HEK293 (cell line): Measurements from ENCODE around the gene DDX41.

Experiments
- CTCF ChIA-PET: fragments of 350-600 bp; formaldehyde crosslinking; extraction: SDS; loops from one replicate; lab custom pipeline; 2021; ENCODE audit warnings: antibody characterized with exemption; lab: Yijun Ruan, JAX
- POLR2A ChIA-PET: fragments of 300-600 bp; formaldehyde crosslinking; extraction: SDS; loops from one replicate; lab custom pipeline; 2020; ENCODE audit warnings: antibody characterized with exemption, inconsistent platforms; lab: Yijun Ruan, JAX
- H3K27ac ChIP-seq: fragments of 200-500 bp; sonication (Bioruptor generic); 2 replicates; pipeline ENCODE4 v1.5.1; 2014; ENCODE audit warnings: low read depth, low read length, control low read depth, inconsistent platforms; ENCODE audit errors: extremely low read depth
- H3K36me3 ChIP-seq, 2 experiments: fragments of 200-500 bp in 1 of 2; sonication (Bioruptor generic) in 1 of 2; 1 replicate in 1 of 2; 2 replicates in 1 of 2; pipeline ENCODE4 v1.5.1; 2014 to 2017; ENCODE audit warnings: inconsistent platforms in 2 of 2, low read length in 2 of 2; ENCODE audit not compliant: control insufficient read depth in 2 of 2, insufficient read depth in 1 of 2
- H3K4me1 ChIP-seq: fragments of 200-500 bp; sonication (Bioruptor generic); 2 replicates; pipeline ENCODE4 v1.5.1; 2014; ENCODE audit warnings: mild to moderate bottlenecking, low read length, inconsistent platforms; ENCODE audit not compliant: control insufficient read depth, insufficient read depth
- H3K4me3 ChIP-seq: 2 replicates; pipeline ENCODE4 v1.5.1; 2011; ENCODE audit warnings: low read depth, mild to moderate bottlenecking, control low read depth, low read length, moderate library complexity
- H3K9me3 ChIP-seq: fragments of 200-500 bp; sonication (Bioruptor generic); 2 replicates; pipeline ENCODE4 v1.5.1; 2014; ENCODE audit warnings: low read depth, low read length, inconsistent platforms; ENCODE audit not compliant: control insufficient read depth, insufficient read depth
- BCL11A ChIP-seq: fragments of 450-650 bp; formaldehyde crosslinking; IDR thresholded peaks from 2 replicates; pipeline ENCODE4 v1.5.1; 2016; ENCODE audit warnings: low read depth, missing biosample characterization, missing genetic modification characterization
- CTCF ChIP-seq: fragments of 450-650 bp; formaldehyde crosslinking; IDR thresholded peaks from 2 replicates; pipeline ENCODE4 v1.5.1; 2016; ENCODE audit warnings: missing biosample characterization, missing genetic modification characterization
- GLIS2 ChIP-seq: fragments of 450-650 bp; formaldehyde crosslinking; IDR thresholded peaks from 2 replicates; pipeline ENCODE4 v1.5.1; 2016; ENCODE audit warnings: missing biosample characterization, missing genetic modification characterization
- HIC1 ChIP-seq: fragments of 450-650 bp; formaldehyde crosslinking; IDR thresholded peaks from 2 replicates; pipeline ENCODE4 v1.5.1; 2016; ENCODE audit warnings: missing biosample characterization, missing genetic modification characterization
- KLF10 ChIP-seq: fragments of 450-650 bp; IDR thresholded peaks from 2 replicates; pipeline ENCODE4 v1.5.1; 2018; ENCODE audit warnings: missing biosample characterization, mild to moderate bottlenecking, missing genetic modification characterization
- KLF16 ChIP-seq: fragments of 450-650 bp; formaldehyde crosslinking; IDR thresholded peaks from 2 replicates; pipeline ENCODE4 v1.5.1; 2017; ENCODE audit warnings: missing biosample characterization, missing genetic modification characterization
- KLF9 ChIP-seq: fragments of 450-650 bp; formaldehyde crosslinking; IDR thresholded peaks from 2 replicates; pipeline ENCODE4 v1.5.1; 2016; ENCODE audit warnings: missing biosample characterization, missing genetic modification characterization, low read depth
- PRDM10 ChIP-seq: fragments of 450-650 bp; formaldehyde crosslinking; IDR thresholded peaks from 2 replicates; pipeline ENCODE4 v1.5.1; 2016; ENCODE audit warnings: missing biosample characterization, missing genetic modification characterization
- SP2 ChIP-seq: fragments of 450-650 bp; formaldehyde crosslinking; IDR thresholded peaks from 2 replicates; pipeline ENCODE4 v1.5.1; 2016; ENCODE audit warnings: missing biosample characterization, missing genetic modification characterization
- SP7 ChIP-seq: fragments of 450-650 bp; formaldehyde crosslinking; IDR thresholded peaks from 2 replicates; pipeline ENCODE4 v1.5.1; 2016; ENCODE audit warnings: missing biosample characterization, missing genetic modification characterization
- ZBTB20 ChIP-seq: fragments of 450-650 bp; formaldehyde crosslinking; IDR thresholded peaks from 2 replicates; pipeline ENCODE4 v1.5.1; 2016; ENCODE audit warnings: missing biosample characterization, missing genetic modification characterization
- ZNF10 ChIP-seq: fragments of 450-650 bp; formaldehyde crosslinking; IDR thresholded peaks from 2 replicates; pipeline ENCODE4 v1.5.1; 2017; ENCODE audit warnings: missing biosample characterization, missing genetic modification characterization
- ZNF132 ChIP-seq: fragments of 450-650 bp; formaldehyde crosslinking; IDR thresholded peaks from 2 replicates; pipeline ENCODE4 v1.5.1; 2017; ENCODE audit warnings: missing biosample characterization, missing genetic modification characterization, borderline replicate concordance
- ZNF184 ChIP-seq: fragments of 450-650 bp; IDR thresholded peaks from 2 replicates; pipeline ENCODE4 v1.5.1; 2018; ENCODE audit warnings: missing biosample characterization, mild to moderate bottlenecking, missing genetic modification characterization
- ZNF19 ChIP-seq: fragments of 450-650 bp; formaldehyde crosslinking; IDR thresholded peaks from 2 replicates; pipeline ENCODE4; 2016; ENCODE audit warnings: missing biosample characterization, missing genetic modification characterization, low read depth
- ZNF366 ChIP-seq: fragments of 450-650 bp; formaldehyde crosslinking; conservative IDR thresholded peaks from 2 replicates; pipeline ENCODE4 v1.5.1; 2016; ENCODE audit warnings: missing biosample characterization, missing genetic modification characterization
- ZNF449 ChIP-seq: fragments of 450-650 bp; formaldehyde crosslinking; IDR thresholded peaks from 2 replicates; pipeline ENCODE4 v1.5.1; 2017; ENCODE audit warnings: missing biosample characterization, mild to moderate bottlenecking, missing genetic modification characterization, moderate library complexity
- ZNF529 ChIP-seq: fragments of 450-650 bp; formaldehyde crosslinking; IDR thresholded peaks from 2 replicates; pipeline ENCODE4 v1.5.1; 2017; ENCODE audit warnings: missing genetic modification characterization, missing biosample characterization; ENCODE audit not compliant: insufficient replicate concordance
- ZNF585B ChIP-seq: fragments of 450-650 bp; formaldehyde crosslinking; IDR thresholded peaks from 2 replicates; pipeline ENCODE4 v1.5.1; 2016; ENCODE audit warnings: missing biosample characterization, missing genetic modification characterization
- ZNF610 ChIP-seq: fragments of 450-650 bp; formaldehyde crosslinking; IDR thresholded peaks from 2 replicates; pipeline ENCODE4 v1.5.1; 2016; ENCODE audit warnings: missing biosample characterization, missing genetic modification characterization, borderline replicate concordance
- ZNF629 ChIP-seq: fragments of 450-650 bp; formaldehyde crosslinking; IDR thresholded peaks from 2 replicates; pipeline ENCODE4 v1.5.1; 2017; ENCODE audit warnings: missing biosample characterization, missing genetic modification characterization
- ZNF645 ChIP-seq: fragments of 450-650 bp; formaldehyde crosslinking; IDR thresholded peaks from 2 replicates; pipeline ENCODE4; 2016; ENCODE audit warnings: missing biosample characterization, missing genetic modification characterization
- ZNF664 ChIP-seq: fragments of 450-650 bp; formaldehyde crosslinking; IDR thresholded peaks from 2 replicates; pipeline ENCODE4 v1.5.1; 2016; ENCODE audit warnings: missing biosample characterization, missing genetic modification characterization
- ZNF701 ChIP-seq: fragments of 450-650 bp; formaldehyde crosslinking; IDR thresholded peaks from 2 replicates; pipeline ENCODE4 v1.5.1; 2016; ENCODE audit warnings: missing biosample characterization, missing genetic modification characterization
- ZNF785 ChIP-seq: fragments of 450-650 bp; formaldehyde crosslinking; IDR thresholded peaks from 2 replicates; pipeline ENCODE4 v1.5.1; 2016; ENCODE audit warnings: missing biosample characterization, missing genetic modification characterization
- ZSCAN30 ChIP-seq: fragments of 450-650 bp; IDR thresholded peaks from 2 replicates; pipeline ENCODE4 v1.5.1; 2018; ENCODE audit warnings: missing biosample characterization, mild to moderate bottlenecking, missing genetic modification characterization, moderate library complexity

The DDX41 gene

GRCh38 chr5:177494346-177495195 lies 22.2 kb downstream of the DDX41 start (continued):
- TF ChIP-seq PRDM10 (tag by site-specific recombination) (peak; percentile 65), KLF10 (peak; percentile 71), HIC1 (peak; percentile 85), ZNF610 (tag by site-specific recombination) (no peak), ZNF585B (tag by site-specific recombination) (no peak), ZNF366 (tag by site-specific recombination) (peak; percentile 87), ZNF629 (tag by site-specific recombination) (peak; percentile 50), KLF16 (tag by site-specific recombination) (peak; percentile 89), ZNF785 (tag by site-specific recombination) (peak; percentile 65; the same call in 1 of the 2 replicates), ZNF19 (tag by site-specific recombination) (no peak), KLF9 (tag by site-specific recombination) (peak; percentile 87), BCL11A (0 out of 2 replicates have a peak, but pooled peaks have one; percentile 21), CTCF (tag by site-specific recombination) (peak; percentile 60; the same call in 1 of the 2 replicates)

- H3K27ac ChIP-seq = peak overlapping the region; percentile 53; the same call in 1 of the 2 replicates
- POLR2A ChIA-PET = interaction anchor here (0.6 to 7.0 kb wide), 5 partner anchors 14 to 44 kb away, joined by 3 to 106 read pairs (median 89); partner anchors contain the start of gene DBN1
- TF ChIP-seq SP7 (no peak), ZBTB20 (tag by site-specific recombination) (no peak), ZNF664 (peak; percentile 42; the same call in 1 of the 2 replicates), GLIS2 (peak; percentile 16; the same call in 1 of the 2 replicates), SP2 (tag by site-specific recombination) (no peak), ZNF449 (no peak), ZNF10 (tag by site-specific recombination) (no peak), ZNF645 (tag by site-specific recombination) (no peak), ZNF529 (tag by site-specific recombination) (no peak), ZNF132 (no peak), ZNF184 (tag by site-specific recombination) (no peak), ZSCAN30 (no peak), ZNF701 (no peak)
Measured at GRCh38 chr5:177493795-177494345, 22.9 kb downstream of the DDX41 start.

More at GRCh38 chr5:177493795-177494345, 22.9 kb downstream of the DDX41 start:
- CTCF ChIA-PET = interaction anchor here (0.6 to 1.7 kb wide), 9 partner anchors 8 to 184 kb away, joined by 3 to 7 read pairs (median 4); no protein-coding TSS in a partner anchor
- Histone ChIP-seq H3K4me1 (peaks cover 20% of the 10 kb centered on the region), H3K9me3 (no peaks in the 10 kb centered on the region), H3K4me3 (no peak overlapping the region), H3K36me3 (peaks cover 5 to 54% of the 10 kb centered on the region in 2 experiments; a peak in 2 of 3 replicates)
